Effector memory CD8-positive, alpha-beta T cell (primary cell): ENCODE data around the gene INTS7.
A peak's percentile ranks its signal among the peaks of the same experiment; 100 is the strongest.
"Not testable (repeated sequence)": the region's sequence is repeated elsewhere in the genome, so short reads cannot be mapped to it uniquely, and the experiment has no call there.

ENCODE experiments used
- ATAC-seq: fragments of 150-1000 bp; cut with Tn5 transposase; replicated peaks from 2 replicates; pipeline ENCODE4 v1.10.0; 2021; ENCODE audit warnings: mild to moderate bottlenecking, moderate library complexity
- DNase-seq, 3 experiments: peaks; one replicate each; pipeline ENCODE4 v3.0.0; 2021
- H3K27ac Mint-ChIP-seq, 2 donors: one replicate each; pipeline ENCODE4 v1.8.0; 2022; ENCODE audit warnings: mild to moderate bottlenecking in 2 of 2, mixed read lengths in 2 of 2, moderate library complexity in 2 of 2
- H3K27me3 Mint-ChIP-seq, 2 donors: one replicate each; pipeline ENCODE4 v1.8.0; 2022; ENCODE audit warnings: mixed read lengths in 2 of 2
- H3K36me3 Mint-ChIP-seq: one replicate; pipeline ENCODE4 v1.8.0; 2022; ENCODE audit warnings: mild to moderate bottlenecking, moderate library complexity, mixed read lengths; ENCODE audit not compliant: insufficient read depth
- H3K4me1 Mint-ChIP-seq, 2 donors: one replicate each; pipeline ENCODE4 v1.8.0; 2022; ENCODE audit warnings: low read depth in 2 of 2, mixed read lengths in 2 of 2
- H3K4me3 Mint-ChIP-seq, 2 donors: one replicate each; pipeline ENCODE4 v1.8.0; 2022; ENCODE audit warnings: mild to moderate bottlenecking in 2 of 2, mixed read lengths in 2 of 2, moderate library complexity in 2 of 2
- H3K9me3 Mint-ChIP-seq, 2 donors: one replicate each; pipeline ENCODE4 v1.8.0; 2022; ENCODE audit warnings: mixed read lengths in 2 of 2

Gene INTS7

DNA sequence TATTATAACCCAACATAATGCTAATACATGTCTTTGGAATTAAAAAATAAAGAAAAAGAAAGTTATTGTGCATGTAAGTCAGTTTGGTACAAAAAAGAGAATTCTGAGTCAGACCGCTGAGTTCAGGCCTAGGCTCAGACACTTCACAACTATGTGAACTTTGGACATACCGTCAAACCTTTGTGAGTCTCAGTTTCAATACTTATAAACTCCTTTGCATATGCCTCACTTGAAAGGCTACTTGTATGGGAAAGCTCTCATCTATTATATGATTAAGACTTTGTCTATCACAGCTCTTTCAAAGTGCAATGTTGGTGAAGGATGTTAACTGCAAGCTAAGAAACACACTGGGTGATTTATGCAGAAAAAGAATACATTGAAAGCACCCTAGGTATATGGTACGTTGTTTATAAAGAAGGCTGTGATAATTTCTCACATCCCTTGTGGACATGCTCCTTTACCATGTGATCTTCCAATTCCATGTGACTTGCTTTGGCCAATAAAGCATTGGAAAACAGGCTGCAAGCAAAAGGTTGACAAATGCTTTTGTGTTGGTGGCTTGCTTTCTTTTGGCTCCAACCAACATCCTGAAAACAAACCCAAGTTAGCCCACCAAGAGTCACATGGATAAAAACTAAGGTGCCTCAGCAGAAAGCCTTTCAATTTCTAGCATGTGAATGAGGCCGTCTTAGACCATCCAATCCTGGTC, 49.6 kb downstream of the INTS7 start:
- no peak overlapping the region for H3K27ac Mint-ChIP-seq
- H3K4me3 Mint-ChIP-seq = no peak overlapping the region
- H3K36me3 Mint-ChIP-seq = peaks cover 26% of the 10 kb centered on the region
- no peaks in the 10 kb centered on the region for H3K4me1 Mint-ChIP-seq
- H3K9me3 Mint-ChIP-seq = no peaks in the 10 kb centered on the region
- no peak for ATAC-seq
- DNase-seq = no peak
- no peaks in the 10 kb centered on the region for H3K27me3 Mint-ChIP-seq

DNA sequence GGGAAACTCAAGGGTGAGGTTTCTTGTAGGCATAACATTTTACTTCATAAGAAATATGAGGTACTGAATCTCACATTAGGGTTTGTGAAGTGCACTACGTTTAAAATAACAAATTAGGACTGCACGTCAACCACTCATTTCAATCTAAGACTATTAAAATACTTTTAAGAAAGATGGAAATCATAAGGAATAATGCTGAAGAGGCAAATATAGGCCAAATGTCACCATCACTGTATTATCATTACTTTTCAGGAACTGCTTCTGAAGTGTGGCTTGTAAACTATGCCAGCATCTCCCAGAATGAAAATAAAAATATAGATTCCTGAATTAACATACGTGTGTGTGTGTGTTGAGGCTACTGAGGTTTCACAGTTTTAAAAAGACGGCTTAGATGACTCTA, 56.8 kb downstream of the INTS7 start:
- Mint-ChIP-seq H3K4me1 (peaks cover 0 to 3% of the 10 kb centered on the region in 2 donors), H3K4me3 (no peak overlapping the region), H3K36me3 (peaks cover 41% of the 10 kb centered on the region), H3K9me3 (no peaks in the 10 kb centered on the region), H3K27ac (no peak overlapping the region), H3K27me3 (no peaks in the 10 kb centered on the region)
- DNase-seq (no peak), ATAC-seq (no peak)

DNA sequence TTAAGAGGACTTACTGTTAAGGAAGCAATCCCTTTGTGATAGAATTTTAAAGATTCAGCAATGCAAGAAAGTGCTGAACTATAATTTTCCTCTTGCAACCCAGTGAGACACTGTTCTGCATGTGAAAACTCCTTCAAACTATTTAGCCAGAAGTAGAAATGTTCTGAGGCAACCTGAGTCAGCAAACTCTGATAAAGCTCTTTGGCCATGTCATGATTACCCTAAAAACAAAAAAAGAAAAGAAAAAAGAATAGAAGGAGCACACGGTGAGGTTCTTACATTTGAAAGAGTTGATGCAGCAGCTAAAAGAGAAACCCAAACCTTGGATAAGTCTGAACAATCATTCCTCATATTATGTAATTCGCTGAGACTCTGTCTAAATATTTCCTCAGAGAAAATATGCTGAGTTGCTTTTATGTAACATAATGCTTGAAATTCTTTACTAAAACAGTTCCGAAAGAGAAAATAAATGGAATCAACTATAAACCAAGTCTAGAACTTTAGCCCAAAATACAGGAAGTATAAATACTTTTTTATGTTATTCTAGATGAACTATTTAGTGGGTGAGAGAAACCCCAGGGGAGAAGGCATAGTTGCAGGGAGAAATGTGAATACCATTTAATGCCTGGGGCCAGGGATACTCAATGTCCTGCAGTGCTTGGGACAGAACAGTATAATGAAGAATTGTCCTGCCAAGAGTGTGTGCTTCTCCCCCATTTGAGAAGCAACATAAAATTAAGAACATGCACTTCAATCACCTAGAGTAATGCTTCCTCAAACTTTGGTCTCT, 60.0 kb downstream of the INTS7 start:
- DNase-seq (no peak), ATAC-seq (no peak)
- H3K27me3 Mint-ChIP-seq = no peaks in the 10 kb centered on the region
- H3K9me3 Mint-ChIP-seq = no peaks in the 10 kb centered on the region
- no peak overlapping the region for H3K4me3 Mint-ChIP-seq
- peaks cover 0 to 3% of the 10 kb centered on the region in 2 donors for H3K4me1 Mint-ChIP-seq
- H3K27ac Mint-ChIP-seq = no peak overlapping the region
- peaks cover 34% of the 10 kb centered on the region for H3K36me3 Mint-ChIP-seq

GRCh38 chr1:211973541-211973940, 61.8 kb downstream of the INTS7 start:
- Mint-ChIP-seq H3K27me3 (no peaks in the 10 kb centered on the region), H3K4me3 (no peak overlapping the region), H3K36me3 (peaks cover 30% of the 10 kb centered on the region), H3K4me1 (peaks cover 0 to 3% of the 10 kb centered on the region in 2 donors), H3K9me3 (no peaks in the 10 kb centered on the region), H3K27ac (peak overlapping the region in 1 of 2 donors; percentile 17)
- DNase-seq (no peak), ATAC-seq (no peak)

- no peak overlapping the region for H3K4me3 Mint-ChIP-seq
- H3K4me1 Mint-ChIP-seq = no peaks in the 10 kb centered on the region
- DNase-seq (no peak), ATAC-seq (no peak)
- peaks cover 13% of the 10 kb centered on the region for H3K36me3 Mint-ChIP-seq
- no peaks in the 10 kb centered on the region for H3K27me3 Mint-ChIP-seq
- no peaks in the 10 kb centered on the region for H3K9me3 Mint-ChIP-seq
- no peak overlapping the region for H3K27ac Mint-ChIP-seq
Measured at GRCh38 chr1:211968200-211968834, 67.0 kb downstream of the INTS7 start.

GRCh38 chr1:211967704-211968103, 67.7 kb downstream of the INTS7 start:
- Mint-ChIP-seq H3K9me3 (no peaks in the 10 kb centered on the region), H3K4me3 (no peak overlapping the region), H3K36me3 (peaks cover 13% of the 10 kb centered on the region), H3K27me3 (no peaks in the 10 kb centered on the region), H3K4me1 (no peaks in the 10 kb centered on the region), H3K27ac (no peak overlapping the region)
- DNase-seq (no peak), ATAC-seq (no peak)

DNA sequence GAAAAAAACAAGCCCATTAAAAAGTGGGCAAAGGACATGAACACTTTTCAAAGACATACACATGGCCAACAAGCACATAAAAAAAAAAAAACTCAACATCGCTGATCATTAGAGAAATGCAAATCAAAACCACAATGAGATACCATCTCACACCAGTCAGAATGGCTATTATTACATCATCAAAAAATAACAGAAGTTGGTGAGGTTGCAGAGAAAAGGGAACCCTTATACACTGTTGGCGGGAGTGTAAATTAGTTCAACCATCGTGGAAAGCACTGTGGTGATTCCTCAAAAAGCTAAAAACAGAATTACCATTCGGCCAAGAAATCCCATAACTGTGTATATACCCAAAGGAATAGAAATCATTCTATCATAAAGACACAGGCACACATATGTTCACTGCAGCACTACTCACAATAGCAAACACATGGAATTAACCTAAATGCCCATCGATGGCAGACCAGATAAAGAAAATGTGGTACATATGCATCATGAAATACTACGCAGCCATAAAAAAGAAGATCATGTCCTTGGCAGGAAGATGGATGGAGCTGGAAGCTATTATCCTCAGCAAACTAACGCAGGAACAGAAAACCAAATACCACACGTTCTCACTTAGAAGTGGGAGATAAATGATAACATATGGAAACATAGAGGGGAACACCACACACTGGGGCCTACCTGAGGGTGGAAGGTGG, 70.1 kb downstream of the INTS7 start:
- no peaks in the 10 kb centered on the region for H3K27me3 Mint-ChIP-seq
- ATAC-seq = no peak
- no peaks in the 10 kb centered on the region for H3K9me3 Mint-ChIP-seq
- H3K4me3 Mint-ChIP-seq = no peak overlapping the region
- no peak overlapping the region for H3K27ac Mint-ChIP-seq
- no peaks in the 10 kb centered on the region for H3K4me1 Mint-ChIP-seq
- no peak for DNase-seq
- H3K36me3 Mint-ChIP-seq = peaks cover 7% of the 10 kb centered on the region

DNA sequence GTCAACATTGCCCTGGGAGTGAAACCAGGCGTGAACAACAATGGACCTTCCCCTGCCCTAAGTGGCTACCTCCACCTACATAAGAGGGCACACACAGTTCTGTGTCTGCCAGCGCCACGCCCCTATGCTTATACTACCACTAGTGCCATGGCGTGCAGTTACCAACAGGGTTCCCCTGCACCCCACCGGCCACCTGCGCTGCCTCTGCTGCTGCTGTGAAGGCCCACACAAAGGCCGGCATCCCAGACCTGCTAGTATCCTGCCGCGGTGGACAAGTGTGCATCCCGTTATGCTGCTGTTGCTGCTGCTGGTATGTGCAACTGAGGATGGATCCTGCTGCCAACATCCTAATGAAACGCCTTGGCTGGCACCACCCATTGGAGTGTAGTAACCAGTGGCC, 75.7 kb downstream of the INTS7 start:
- Mint-ChIP-seq H3K4me3 (no peak overlapping the region), H3K9me3 (no peaks in the 10 kb centered on the region), H3K4me1 (peaks cover 0 to 3% of the 10 kb centered on the region in 2 donors), H3K27ac (no peak overlapping the region), H3K27me3 (no peaks in the 10 kb centered on the region), H3K36me3 (peaks cover 8% of the 10 kb centered on the region)
- DNase-seq (no peak), ATAC-seq (no peak)

DNA sequence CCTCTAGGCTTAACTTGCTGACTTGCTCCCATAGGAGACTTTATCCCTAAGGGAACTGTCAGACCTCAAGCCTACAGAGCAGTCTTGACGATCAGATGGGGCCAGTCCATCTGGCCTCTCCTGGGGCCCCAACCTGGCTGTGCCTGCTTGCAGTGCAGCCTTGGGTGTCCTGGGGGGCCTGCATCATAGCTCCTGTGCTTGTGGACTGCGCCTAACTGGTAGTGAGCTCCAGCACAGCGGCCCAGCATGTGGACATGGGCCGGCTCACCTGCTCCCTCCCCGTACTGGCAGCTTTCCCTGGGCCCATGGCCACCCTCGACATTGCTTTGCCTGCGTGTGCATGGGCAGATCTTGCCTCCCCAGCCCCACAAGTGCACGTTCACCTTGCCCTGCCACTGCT, 76.1 kb downstream of the INTS7 start:
- H3K4me3 Mint-ChIP-seq = no peak overlapping the region
- no peak for ATAC-seq
- DNase-seq = no peak
- H3K9me3 Mint-ChIP-seq = no peaks in the 10 kb centered on the region
- H3K36me3 Mint-ChIP-seq = peaks cover 8% of the 10 kb centered on the region
- no peaks in the 10 kb centered on the region for H3K27me3 Mint-ChIP-seq
- no peak overlapping the region for H3K27ac Mint-ChIP-seq
- peaks cover 0 to 3% of the 10 kb centered on the region in 2 donors for H3K4me1 Mint-ChIP-seq

- H3K27ac Mint-ChIP-seq = not testable (repeated sequence)
Measured at GRCh38 chr1:211954028-211954427, 81.3 kb downstream of the INTS7 start.

DNA sequence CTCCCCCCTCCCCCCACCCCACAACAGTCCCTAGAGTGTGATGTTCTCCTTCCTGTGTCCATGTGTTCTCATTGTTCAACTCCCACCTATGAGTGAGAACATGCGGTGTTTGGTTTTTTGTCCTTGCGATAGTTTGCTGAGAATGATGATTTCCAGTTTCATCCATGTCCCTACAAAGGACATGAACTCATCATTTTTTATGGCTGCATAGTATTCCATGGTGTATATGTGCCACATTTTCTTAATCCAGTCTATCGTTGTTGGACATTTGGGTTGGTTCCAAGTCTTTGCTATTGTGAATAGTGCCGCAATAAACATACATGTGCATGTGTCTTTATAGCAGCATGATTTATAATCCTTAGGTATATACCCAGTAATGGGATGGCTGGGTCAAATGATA, 81.8 kb downstream of the INTS7 start:
- H3K9me3 Mint-ChIP-seq, H3K4me3 Mint-ChIP-seq, H3K36me3 Mint-ChIP-seq, H3K27ac Mint-ChIP-seq, ATAC-seq, H3K4me1 Mint-ChIP-seq, DNase-seq, H3K27me3 Mint-ChIP-seq: not testable (repeated sequence)

More at GRCh38 chr1:211954028-211954427, 81.3 kb downstream of the INTS7 start:
- not testable (repeated sequence) for H3K4me1 Mint-ChIP-seq, H3K4me3 Mint-ChIP-seq, ATAC-seq, H3K36me3 Mint-ChIP-seq, H3K27me3 Mint-ChIP-seq, DNase-seq, H3K9me3 Mint-ChIP-seq

GRCh38 chr1:211952299-211952698, 83.1 kb downstream of the INTS7 start:
- Mint-ChIP-seq H3K4me3 (no peak overlapping the region), H3K27ac (no peak overlapping the region), H3K9me3 (no peaks in the 10 kb centered on the region), H3K4me1 (no peaks in the 10 kb centered on the region), H3K27me3 (no peaks in the 10 kb centered on the region), H3K36me3 (no peaks in the 10 kb centered on the region)
- no peak for ATAC-seq
- DNase-seq = no peak

GRCh38 chr1:211951856-211952255, 83.5 kb downstream of the INTS7 start:
- Mint-ChIP-seq H3K36me3 (no peaks in the 10 kb centered on the region), H3K27ac (no peak overlapping the region), H3K4me3 (no peak overlapping the region), H3K4me1 (no peaks in the 10 kb centered on the region), H3K9me3 (no peaks in the 10 kb centered on the region), H3K27me3 (no peaks in the 10 kb centered on the region)
- ATAC-seq (no peak), DNase-seq (no peak)
